ENCODE data around the gene LYRM2.

LYRM2 gene, protein sequence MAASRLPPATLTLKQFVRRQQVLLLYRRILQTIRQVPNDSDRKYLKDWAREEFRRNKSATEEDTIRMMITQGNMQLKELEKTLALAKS

GRCh38 chr6:89638320-89639195 is at the start of gene LYRM2:
LYRM2 (minus strand) TSS chr6:89638747; CDS start chr6:89638716, 31 bp downstream.
- DNase-seq (ENCODE audit: low read depth in 2 of 2) = peak; percentile 83 to 86

- DNase-seq (ENCODE audit: low read depth in 2 of 2) = no peak
Measured at GRCh38 chr6:89688328-89688727, 49.8 kb upstream of the LYRM2 start.

- DNase-seq (ENCODE audit: low read depth in 2 of 2) = no peak
Measured at GRCh38 chr6:89685311-89685710, 46.8 kb upstream of the LYRM2 start.

DNA sequence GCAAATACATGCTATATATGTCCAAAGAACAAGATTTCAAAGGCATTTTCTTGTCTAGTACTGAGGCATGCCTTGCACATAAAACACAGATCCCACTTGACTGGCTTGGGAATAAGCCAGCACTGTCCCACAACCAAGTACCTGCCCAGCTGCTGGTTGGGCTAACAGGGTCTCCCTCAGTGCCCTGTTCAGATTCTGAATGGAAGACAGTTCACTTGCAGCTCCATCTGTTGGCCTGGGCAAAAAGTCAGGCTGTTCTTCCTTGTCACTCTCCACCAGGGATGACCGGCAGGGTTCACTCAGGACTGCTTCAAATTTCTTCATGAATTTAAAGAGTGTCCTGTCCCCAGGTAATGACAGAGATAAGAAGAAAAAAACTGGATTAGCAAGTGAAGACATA is 44.4 kb upstream of the LYRM2 start:
- no peak for DNase-seq (ENCODE audit: low read depth in 2 of 2)

GRCh38 chr6:89681983-89682564 is 43.5 kb upstream of the LYRM2 start:
- no peak for DNase-seq (ENCODE audit: low read depth in 2 of 2)

- DNase-seq (ENCODE audit: low read depth in 2 of 2) = no peak
Measured at GRCh38 chr6:89680551-89680950, 42.0 kb upstream of the LYRM2 start.

DNA sequence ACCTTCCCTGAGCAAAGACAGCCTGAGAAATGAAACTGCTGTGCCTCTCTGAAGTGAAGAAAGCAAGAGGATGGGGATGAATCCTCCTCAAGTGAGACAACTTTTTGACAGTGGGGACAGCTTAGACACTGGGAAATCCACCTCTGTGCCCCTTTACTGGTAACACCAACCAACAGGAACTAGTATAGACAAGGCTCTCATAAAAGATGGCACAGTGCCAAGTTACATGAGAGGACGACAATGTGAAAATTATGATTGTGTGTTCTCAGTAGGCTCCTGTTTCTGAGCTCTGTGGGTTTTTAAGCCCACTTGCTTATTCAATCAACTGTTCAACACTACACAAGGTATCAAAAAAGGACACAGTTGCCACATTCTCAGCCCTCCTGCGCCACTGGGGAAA is 41.6 kb upstream of the LYRM2 start:
- no peak for DNase-seq (ENCODE audit: low read depth in 2 of 2)

- no peak for DNase-seq (ENCODE audit: low read depth in 2 of 2)
Measured at GRCh38 chr6:89679215-89680120, 40.9 kb upstream of the LYRM2 start.

DNA sequence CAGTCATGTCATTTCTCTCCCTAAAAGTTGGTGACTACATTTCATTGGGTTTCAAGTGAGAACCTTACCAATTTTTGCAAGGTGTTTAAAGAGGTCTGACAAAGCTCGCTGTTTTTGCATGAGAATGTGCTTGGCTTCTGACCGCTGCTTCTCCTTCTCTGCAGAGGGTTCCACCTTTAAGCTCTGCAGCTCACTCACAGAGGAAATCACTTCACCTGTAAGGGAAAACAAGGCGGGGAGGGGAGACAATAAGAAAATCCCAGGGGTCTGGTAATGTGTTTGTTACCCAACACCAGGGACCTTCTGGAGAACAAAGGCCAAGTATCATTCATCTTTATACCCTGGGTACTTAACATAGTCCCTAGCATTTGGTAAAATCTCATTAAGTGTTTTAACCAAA is 40.0 kb upstream of the LYRM2 start:
- no peak for DNase-seq (ENCODE audit: low read depth in 2 of 2)

DNA sequence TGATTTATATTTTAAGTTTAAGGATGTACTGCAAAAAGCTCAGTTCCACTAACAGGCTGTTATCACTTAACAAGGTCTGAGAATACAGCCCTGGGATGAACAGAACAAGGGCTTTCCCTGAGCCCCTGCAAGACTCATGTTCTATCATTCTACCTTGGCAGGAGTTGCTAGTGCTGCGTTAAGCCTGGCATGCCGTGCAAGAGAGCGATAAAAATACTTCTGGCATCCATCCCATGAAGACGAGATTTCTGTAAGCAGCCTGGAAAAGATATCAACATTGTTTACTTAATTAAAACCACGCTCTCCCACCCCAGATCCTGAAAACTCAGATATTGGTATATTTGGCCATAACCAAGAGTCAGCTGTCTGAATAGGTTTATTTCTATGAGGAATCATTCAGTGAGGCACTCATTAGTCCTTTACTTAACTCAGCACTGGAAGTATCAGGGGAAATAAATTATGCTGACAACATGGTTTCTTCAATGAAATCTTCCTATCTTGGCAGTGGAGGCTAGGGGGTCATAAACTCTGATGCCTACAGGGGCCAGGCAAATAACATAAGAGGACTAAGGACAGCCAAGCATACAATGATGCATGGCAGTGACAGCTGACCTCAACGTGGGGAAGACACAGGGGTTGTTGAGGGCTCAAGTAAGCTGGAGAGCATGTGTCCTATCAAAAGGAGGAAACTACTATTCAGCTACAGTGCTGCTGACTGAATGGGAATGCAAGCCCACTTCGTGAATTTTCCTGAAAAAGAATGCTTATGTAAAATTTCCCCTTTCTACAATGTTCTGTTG is 37.6 kb upstream of the LYRM2 start:
- no peak for DNase-seq (ENCODE audit: low read depth in 2 of 2)

GRCh38 chr6:89670935-89671565 is 32.5 kb upstream of the LYRM2 start:
- DNase-seq (ENCODE audit: low read depth in 2 of 2) = no peak

DNA sequence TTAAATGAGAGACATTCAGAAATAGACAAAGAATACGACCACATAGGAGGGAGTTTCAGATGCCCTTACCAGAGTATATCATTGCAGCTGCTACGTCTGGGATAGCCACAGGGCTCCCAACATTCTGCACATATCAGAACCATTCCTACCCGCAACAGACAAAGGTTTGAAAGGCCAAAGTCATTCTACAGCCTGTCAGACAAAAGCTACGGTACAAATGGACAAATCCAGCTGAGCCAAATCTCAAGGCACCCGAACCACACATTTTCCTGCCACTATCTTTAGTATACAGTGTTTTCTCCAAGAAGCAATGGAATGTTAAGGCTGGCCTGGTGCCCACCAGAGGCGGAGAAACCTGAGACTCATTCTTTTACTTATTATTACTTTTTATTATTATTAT is 30.5 kb upstream of the LYRM2 start:
- DNase-seq (ENCODE audit: low read depth in 2 of 2) = no peak

DNA sequence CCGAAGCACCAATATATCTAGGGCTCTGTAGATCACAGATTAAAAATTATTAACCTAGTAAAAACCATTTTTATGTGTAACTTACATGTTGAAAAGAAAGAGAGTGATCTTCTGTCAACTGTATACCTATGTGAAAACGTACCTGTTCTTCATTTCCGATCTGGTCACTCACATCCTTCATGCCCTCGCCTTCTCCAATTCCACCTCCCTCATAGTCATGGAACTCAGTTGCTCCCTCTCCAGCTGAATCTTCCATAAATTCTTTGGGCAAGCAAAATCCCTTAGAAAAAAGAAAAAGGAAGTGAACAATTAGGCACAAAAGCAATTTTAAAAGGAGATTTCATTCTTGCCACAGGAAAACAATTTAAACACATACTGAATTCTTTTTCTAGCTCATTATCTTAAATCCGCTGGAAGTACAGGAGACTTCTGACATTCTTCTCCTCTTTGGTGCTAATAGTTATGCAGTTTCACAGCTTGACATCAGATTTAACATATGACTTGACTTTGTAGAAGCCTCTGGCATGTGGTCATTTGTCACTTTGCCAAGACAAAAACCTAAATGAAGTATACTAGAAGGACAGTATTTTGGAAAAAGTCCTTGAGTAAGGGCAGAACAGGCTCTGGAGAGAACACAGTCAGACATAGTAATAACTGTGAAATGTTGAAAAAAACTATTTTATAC is 29.5 kb upstream of the LYRM2 start:
- DNase-seq (ENCODE audit: low read depth in 2 of 2) = no peak

DNA sequence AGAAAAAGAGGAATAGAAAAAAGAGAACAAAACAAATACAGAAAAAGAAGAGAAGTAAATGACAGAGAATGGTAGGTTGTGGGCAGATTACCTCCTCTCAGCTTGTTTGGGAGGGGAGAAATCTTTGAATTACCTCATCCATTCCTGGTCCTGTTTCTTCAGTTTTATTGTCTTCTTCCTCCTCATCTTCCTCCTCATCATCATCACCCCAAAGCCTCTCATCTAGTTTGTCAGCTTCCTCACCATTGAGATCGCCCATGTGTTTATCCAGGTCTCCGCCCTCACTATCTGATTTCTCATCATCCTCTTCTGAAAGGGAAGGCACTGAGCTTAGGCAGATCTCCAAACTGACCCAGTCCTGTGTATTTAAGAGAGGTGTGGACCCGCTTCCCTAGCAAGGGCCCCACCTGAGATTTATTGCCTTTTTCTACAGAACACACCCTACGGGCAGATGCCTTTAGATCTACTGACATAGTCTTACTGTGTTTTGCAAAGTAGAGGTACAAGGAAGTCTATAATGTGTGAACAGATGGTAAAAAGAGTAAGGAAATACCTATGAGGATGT is 24.2 kb upstream of the LYRM2 start:
- DNase-seq (ENCODE audit: low read depth in 2 of 2) = no peak

DNA sequence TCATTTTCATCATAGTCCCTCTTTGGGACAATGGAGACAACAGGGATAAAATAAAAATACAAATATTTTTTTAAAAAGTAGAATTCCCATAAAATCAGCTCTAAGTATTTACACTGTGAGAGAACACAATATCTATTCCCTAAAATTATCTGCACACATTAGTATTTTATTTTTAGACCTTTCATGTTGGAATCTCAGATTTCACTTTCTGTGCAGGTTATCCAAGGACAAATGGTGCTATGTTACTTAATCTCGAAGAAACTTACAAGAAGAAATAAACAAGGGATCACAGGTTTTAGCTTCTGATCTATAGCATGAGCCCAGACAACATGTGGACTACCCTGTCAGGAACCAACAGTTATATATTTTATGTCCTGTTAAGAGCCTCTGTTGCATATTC is 23.0 kb upstream of the LYRM2 start:
- no peak for DNase-seq (ENCODE audit: low read depth in 2 of 2)

DNA sequence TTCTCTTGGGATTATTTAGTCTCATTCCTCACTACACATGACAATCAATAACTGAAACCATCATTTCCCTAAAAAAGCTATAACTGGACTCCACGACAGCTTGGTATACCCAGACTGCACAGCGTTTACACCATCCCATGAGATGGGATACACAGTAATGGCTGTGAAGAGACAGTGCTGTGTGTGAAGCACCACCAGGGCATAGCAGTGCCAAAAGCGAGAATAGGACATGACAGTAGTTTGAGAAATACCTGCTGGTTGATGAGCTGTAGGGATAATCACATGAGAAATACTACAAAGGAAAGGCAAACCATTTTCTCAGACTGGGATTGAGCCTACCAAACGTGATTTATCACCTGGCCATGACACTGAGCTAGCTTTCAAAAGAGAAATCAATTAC is 22.4 kb upstream of the LYRM2 start:
- DNase-seq (ENCODE audit: low read depth in 2 of 2) = no peak

GRCh38 chr6:89657445-89658158 is 19.1 kb upstream of the LYRM2 start:
- DNase-seq (ENCODE audit: low read depth in 2 of 2) = no peak

DNA sequence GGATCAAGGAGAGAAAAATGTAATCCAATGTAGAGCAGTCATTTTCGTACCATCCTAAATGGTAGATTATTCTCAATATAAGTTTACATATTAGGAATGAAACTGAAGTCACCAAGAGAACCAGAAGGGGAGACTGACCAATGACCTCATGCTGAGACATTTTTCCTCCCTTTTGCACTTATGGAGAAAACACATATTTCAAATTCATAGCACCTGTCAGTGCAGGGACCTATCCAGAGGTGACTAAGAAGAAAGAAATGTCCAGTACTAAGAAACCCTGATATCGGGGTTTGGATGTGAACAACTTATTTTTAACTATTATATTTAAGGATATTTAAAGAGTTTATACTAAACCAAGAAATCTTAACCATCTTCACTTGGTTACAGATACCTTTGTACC is 16.6 kb upstream of the LYRM2 start:
- DNase-seq (ENCODE audit: low read depth in 2 of 2) = no peak

DNA sequence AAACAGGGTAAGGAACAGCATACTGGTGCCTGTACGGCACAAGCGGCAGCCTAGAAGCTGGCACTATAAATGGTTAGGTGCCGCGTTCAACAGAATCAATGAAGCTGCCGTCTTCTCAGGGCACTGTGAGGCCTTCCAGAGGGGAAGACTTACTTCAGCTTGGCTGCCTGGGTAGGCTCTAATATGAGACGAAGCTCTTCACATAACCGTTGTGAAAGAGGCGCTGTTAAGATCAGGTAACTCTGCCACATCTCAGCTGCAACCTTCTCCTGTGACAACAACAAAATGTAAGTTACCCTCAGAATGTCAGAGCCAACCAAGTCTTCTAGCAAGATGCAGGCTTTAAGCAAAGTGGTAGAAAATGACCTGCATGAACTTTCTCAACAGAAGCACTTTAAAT is 12.0 kb upstream of the LYRM2 start:
- DNase-seq (ENCODE audit: low read depth in 2 of 2) = no peak
